ENCODE data around the gene METRNL. TPM values are rescaled to one million over a fixed set of nuclear protein-coding genes. Genes with fewer than 3 reads are reported as not detected.

METRNL gene
- total RNA-seq, 1 experiment from 2014 or later: 44.6 TPM

- H4K20me1 ChIP-seq (ENCODE audit: insufficient read depth): no peaks in the 10 kb centered on the region
- H3K4me1 ChIP-seq (replicated peaks; ENCODE audit: insufficient read depth): peaks cover 21% of the 10 kb centered on the region
- intact Hi-C loops (cut with micrococcal nuclease; ENCODE audit: unreplicated experiment): no loop called here
- no peaks in the 10 kb centered on the region for H3K79me2 ChIP-seq (ENCODE audit: low read depth)
- no peak overlapping the region for H3K4me2 ChIP-seq
- ChIA-PET CTCF (no interaction called here), POLR2A (ENCODE audit: unreplicated experiment) (interaction anchor here (0.6 kb wide), 1 partner anchor 126 kb away, joined by 5 read pairs; no protein-coding TSS in a partner anchor)
- no peak overlapping the region for H2AFZ ChIP-seq
- H3K9me2 ChIP-seq (ENCODE audit: insufficient read depth): no peaks in the 10 kb centered on the region
- no peak for DNase-seq
- peaks cover 20% of the 10 kb centered on the region; the same call in 1 of the 2 replicates for H3F3A ChIP-seq (ENCODE audit: insufficient read depth, low read depth)
- H3K27ac ChIP-seq: no peak overlapping the region
- no peaks in the 10 kb centered on the region for H3K36me3 ChIP-seq (ENCODE audit: low read depth)
- no peaks in the 10 kb centered on the region for H3K9me3 ChIP-seq (ENCODE audit: insufficient read depth, low read depth)
- H3K4me3 ChIP-seq: no peak overlapping the region
- no TSS peak for BruUV-seq (replicated peaks)
- TF ChIP-seq CTCF (conservative IDR thresholded peaks at IDR 0.05): no peak
- H3K27me3 ChIP-seq (ENCODE audit: insufficient read depth, low read depth): no peaks in the 10 kb centered on the region
Observed at GRCh38 chr17:83105512-83105911, 26.1 kb downstream of the METRNL start.

GRCh38 chr17:83106056-83106588 is 26.7 kb downstream of the METRNL start:
- intact Hi-C loops (cut with micrococcal nuclease; ENCODE audit: unreplicated experiment): no loop called here
- no peak for DNase-seq
- Histone ChIP-seq H3K36me3 (ENCODE audit: low read depth) (no peaks in the 10 kb centered on the region), H3K4me1 (replicated peaks; ENCODE audit: insufficient read depth) (peaks cover 23% of the 10 kb centered on the region), H3K9me2 (ENCODE audit: insufficient read depth) (no peaks in the 10 kb centered on the region), H3F3A (ENCODE audit: insufficient read depth, low read depth) (peaks cover 20% of the 10 kb centered on the region; the same call in 1 of the 2 replicates), H3K4me2 (no peak overlapping the region), H3K27me3 (ENCODE audit: insufficient read depth, low read depth) (no peaks in the 10 kb centered on the region), H2AFZ (no peak overlapping the region), H4K20me1 (ENCODE audit: insufficient read depth) (no peaks in the 10 kb centered on the region), H3K4me3 (no peak overlapping the region), H3K9me3 (ENCODE audit: insufficient read depth, low read depth) (no peaks in the 10 kb centered on the region), H3K79me2 (ENCODE audit: low read depth) (no peaks in the 10 kb centered on the region), H3K27ac (no peak overlapping the region)
- BruUV-seq (replicated peaks): no TSS peak
- TF ChIP-seq EZH2 (IDR thresholded peaks at IDR 0.05; ENCODE audit: low read depth) (no peak), CTCF (conservative IDR thresholded peaks at IDR 0.05) (no peak)
- ChIA-PET CTCF (no interaction called here), POLR2A (ENCODE audit: unreplicated experiment) (interaction anchor here (0.6 kb wide), 1 partner anchor 127 kb away, joined by 5 read pairs; no protein-coding TSS in a partner anchor)

GRCh38 chr17:83106913-83107655 is 27.7 kb downstream of the METRNL start:
- ChIA-PET POLR2A (ENCODE audit: unreplicated experiment) (no interaction called here), CTCF (no interaction called here)
- no peaks in the 10 kb centered on the region for H3K79me2 ChIP-seq (ENCODE audit: low read depth)
- no peaks in the 10 kb centered on the region for H3K36me3 ChIP-seq (ENCODE audit: low read depth)
- peaks cover 20% of the 10 kb centered on the region; the same call in 1 of the 2 replicates for H3F3A ChIP-seq (ENCODE audit: insufficient read depth, low read depth)
- no peaks in the 10 kb centered on the region for H3K9me3 ChIP-seq (ENCODE audit: insufficient read depth, low read depth)
- intact Hi-C loops (cut with micrococcal nuclease; ENCODE audit: unreplicated experiment): no loop called here
- H3K4me1 ChIP-seq (replicated peaks; ENCODE audit: insufficient read depth): peaks cover 17% of the 10 kb centered on the region
- DNase-seq: no peak
- TF ChIP-seq EZH2 (IDR thresholded peaks at IDR 0.05; ENCODE audit: low read depth): no peak
- no peak for TF ChIP-seq CTCF (conservative IDR thresholded peaks at IDR 0.05)
- no peaks in the 10 kb centered on the region for H3K27me3 ChIP-seq (ENCODE audit: insufficient read depth, low read depth)
- H3K4me2 ChIP-seq: no peak overlapping the region
- H4K20me1 ChIP-seq (ENCODE audit: insufficient read depth): no peaks in the 10 kb centered on the region
- no peak overlapping the region for H3K4me3 ChIP-seq
- H2AFZ ChIP-seq: no peak overlapping the region
- BruUV-seq (replicated peaks): no TSS peak
- no peak overlapping the region for H3K27ac ChIP-seq
- H3K9me2 ChIP-seq (ENCODE audit: insufficient read depth): no peaks in the 10 kb centered on the region

All from PC-9 (cell line).